Fibroblast of peridontal ligament (primary cell): ENCODE measurements around the gene ZNF346.

ENCODE experiments used
- DNase-seq: peaks from one replicate; pipeline ENCODE4 v3.0.0-alpha.2; 2010; ENCODE audit errors: extremely low read depth

Gene ZNF346

DNA sequence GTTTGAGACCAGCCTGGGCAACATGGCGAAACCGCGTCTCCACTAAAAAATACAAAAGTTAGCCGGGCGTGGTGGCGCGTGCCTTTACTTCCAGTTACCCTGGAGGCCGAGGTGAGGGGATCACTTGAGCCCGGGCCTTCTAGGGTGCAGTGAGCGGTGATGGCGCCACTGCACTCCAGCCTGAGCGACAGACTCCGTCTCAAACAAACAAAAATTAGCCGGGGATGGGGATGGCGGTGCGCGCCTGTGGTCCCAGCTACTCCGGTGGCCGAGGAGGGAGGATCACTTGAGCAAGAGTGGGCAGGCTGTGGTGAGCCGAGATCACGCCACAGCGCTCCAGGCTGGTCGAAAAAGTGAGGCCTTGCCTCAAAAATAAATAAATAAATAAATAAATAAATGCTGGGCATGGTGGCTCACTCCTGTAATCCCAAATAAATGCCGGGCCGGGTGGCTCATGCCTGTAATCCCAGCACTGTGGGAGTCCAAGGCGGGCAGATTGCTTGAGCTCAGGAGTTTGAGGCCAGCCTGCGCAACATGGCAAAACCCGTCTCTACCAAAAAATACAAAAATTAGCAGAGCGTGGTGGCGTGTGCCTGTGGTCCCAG is 95.0 kb downstream of the ZNF346 start:
- DNase-seq, result no peak

DNA sequence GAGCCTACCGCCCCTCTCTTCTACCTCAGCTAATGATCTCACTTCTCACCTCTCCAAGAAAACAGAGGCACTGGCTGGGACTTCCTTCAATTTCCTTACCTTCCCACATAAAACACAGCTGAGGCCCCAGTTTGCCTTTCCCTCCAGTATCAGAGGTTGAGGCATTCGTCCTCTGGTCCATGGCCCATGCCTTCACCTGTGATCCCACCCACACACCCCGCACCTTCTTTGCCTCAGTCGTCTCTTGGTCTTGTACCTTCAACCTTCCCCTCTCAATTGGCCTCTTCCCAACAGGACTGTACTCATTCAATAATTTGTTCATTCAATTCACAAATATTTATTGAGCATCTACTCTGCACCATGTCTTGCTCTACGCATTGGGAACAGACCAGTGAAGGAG is 100.1 kb downstream of the ZNF346 start:
- DNase-seq, result no peak

DNA sequence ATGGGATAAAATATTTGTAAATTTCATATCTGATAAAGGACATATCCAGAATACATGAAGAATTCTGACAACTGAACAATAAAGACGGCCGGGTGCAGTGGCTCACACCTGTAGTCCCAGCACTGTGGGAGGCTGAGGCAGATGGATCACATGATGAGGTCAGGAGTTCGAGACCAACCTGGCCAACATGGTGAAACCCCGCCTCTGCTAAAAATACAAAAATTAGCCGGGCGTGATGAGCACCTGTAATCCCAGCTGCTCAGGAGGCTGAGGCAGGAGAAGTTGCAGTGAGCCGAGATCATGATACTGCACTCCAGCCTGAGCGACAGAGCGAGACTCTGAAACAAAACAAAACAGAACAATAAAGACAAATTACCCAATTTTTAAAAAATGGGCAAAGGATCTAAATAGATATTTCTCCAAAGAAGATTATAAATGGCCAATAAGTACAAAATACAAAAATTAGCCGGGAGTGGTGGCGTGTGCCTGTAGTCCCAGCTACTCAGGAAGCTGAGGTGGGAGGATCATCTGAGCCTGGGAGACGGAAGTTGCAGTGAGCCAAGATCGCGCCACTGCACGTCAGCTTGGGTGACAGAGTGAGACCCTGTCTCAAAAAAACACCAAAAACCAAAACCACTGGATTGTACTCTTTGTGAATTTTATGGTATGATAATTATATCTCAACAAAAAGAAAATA is 101.4 kb downstream of the ZNF346 start:
- DNase-seq, result no peak

GRCh38 chr5:177124486-177124991 is 102.0 kb downstream of the ZNF346 start:
- no peak for DNase-seq

GRCh38 chr5:177126771-177127170 is 104.3 kb downstream of the ZNF346 start:
- no peak for DNase-seq

- DNase-seq, result no peak
These were observed 106.1 kb downstream of the ZNF346 start for GRCh38 chr5:177128551-177128981.

GRCh38 chr5:177130211-177131018 is 107.9 kb downstream of the ZNF346 start:
- no peak for DNase-seq
